OCI-LY7 (cell line): ENCODE results near the gene RECQL.

ENCODE experiments used
- EZH2phosphoT487 ChIP-seq: fragments of 200-600 bp; sonication (generic); IDR thresholded peaks from 2 replicates; pipeline ENCODE4 v1.6.1; 2018; ENCODE audit warnings: low read depth, borderline replicate concordance, mild to moderate bottlenecking, mixed run types, antibody characterized with exemption, low read length, moderate library complexity, mixed read lengths
- TF ChIP-seq, protein P1 (sequence below): fragments of 200-600 bp; sonication (generic); conservative IDR thresholded peaks from 2 replicates; pipeline ENCODE4 v1.5.1; 2014; ENCODE audit warnings: mild to moderate bottlenecking, antibody characterized with exemption, low read length, moderate library complexity, mixed read lengths

DNA sequence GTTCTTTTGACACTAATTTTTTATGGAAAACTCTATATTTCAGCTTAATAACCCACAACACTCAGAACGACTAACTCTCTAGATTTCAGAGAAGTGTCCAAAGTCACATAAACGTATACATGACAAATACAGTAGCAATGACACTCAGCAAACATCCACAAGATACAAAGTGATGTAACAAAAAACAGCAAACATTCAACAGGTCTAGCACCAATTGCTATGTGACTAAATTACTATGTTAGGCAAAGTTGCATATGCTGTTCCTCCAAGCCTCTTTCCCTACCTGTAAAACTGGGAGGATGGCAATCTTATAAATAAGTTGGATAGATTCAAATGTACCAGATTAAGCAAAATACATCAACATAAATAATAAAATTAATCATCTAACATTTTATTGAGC is 1.7 kb downstream of the RECQL start:
- TF ChIP-seq, protein P1, sequence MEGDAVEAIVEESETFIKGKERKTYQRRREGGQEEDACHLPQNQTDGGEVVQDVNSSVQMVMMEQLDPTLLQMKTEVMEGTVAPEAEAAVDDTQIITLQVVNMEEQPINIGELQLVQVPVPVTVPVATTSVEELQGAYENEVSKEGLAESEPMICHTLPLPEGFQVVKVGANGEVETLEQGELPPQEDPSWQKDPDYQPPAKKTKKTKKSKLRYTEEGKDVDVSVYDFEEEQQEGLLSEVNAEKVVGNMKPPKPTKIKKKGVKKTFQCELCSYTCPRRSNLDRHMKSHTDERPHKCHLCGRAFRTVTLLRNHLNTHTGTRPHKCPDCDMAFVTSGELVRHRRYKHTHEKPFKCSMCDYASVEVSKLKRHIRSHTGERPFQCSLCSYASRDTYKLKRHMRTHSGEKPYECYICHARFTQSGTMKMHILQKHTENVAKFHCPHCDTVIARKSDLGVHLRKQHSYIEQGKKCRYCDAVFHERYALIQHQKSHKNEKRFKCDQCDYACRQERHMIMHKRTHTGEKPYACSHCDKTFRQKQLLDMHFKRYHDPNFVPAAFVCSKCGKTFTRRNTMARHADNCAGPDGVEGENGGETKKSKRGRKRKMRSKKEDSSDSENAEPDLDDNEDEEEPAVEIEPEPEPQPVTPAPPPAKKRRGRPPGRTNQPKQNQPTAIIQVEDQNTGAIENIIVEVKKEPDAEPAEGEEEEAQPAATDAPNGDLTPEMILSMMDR = no peak
- no peak for TF ChIP-seq EZH2phosphoT487
